A549 (cell line): Measurements from ENCODE around the gene MRTO4.

Experiments used
- CHD4 ChIP-seq: fragments of 200-600 bp; sonication (generic); IDR thresholded peaks from 2 replicates; pipeline ENCODE4 v1.6.1; 2016; ENCODE audit warnings: antibody characterized with exemption, mild to moderate bottlenecking, borderline replicate concordance
- EP300 ChIP-seq, 2 experiments: fragments of >200 bp; sonication (Bioruptor Twin); formaldehyde crosslinking; IDR thresholded peaks; 2 replicates in 1 of 2; 3 replicates in 1 of 2; pipeline ENCODE4 v1.6.1; 2016 to 2017
- SMC3 ChIP-seq: fragments of >200 bp; sonication (Bioruptor Twin); formaldehyde crosslinking; IDR thresholded peaks from 3 replicates; pipeline ENCODE4 v1.6.1; 2018; ENCODE audit warnings: inconsistent platforms
- TF ChIP-seq, protein P1 (sequence below): fragments of 200-600 bp; sonication (generic); IDR thresholded peaks from 2 replicates; pipeline ENCODE4 v1.6.1; 2016; ENCODE audit warnings: antibody characterized with exemption, mild to moderate bottlenecking, moderate library complexity
- TF ChIP-seq, protein P2 (sequence below): fragments of >200 bp; sonication (Bioruptor Twin); formaldehyde crosslinking; IDR thresholded peaks from 3 replicates; pipeline ENCODE4 v1.5.1; 2016

DNA sequence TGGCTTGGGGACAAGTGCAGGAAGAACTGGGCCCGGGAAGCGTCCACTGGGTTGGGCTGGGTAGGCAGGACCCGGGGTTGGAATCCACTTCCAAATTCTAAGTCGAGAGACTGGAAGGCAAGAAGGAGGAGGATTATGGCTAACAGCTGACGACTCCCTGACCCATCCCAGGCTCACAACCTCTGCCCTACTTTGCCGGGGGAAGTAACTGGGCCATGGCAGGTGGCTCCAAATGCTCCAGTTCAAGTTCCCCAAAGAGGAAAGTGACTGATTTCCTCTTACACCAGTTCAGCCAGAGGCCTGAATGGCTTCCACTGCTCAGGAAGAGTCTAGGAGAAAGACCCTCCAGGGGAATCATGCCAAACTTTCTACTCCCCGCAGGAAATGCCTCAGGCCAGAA, 11.7 kb upstream of the MRTO4 start:
- TF ChIP-seq, protein P1, sequence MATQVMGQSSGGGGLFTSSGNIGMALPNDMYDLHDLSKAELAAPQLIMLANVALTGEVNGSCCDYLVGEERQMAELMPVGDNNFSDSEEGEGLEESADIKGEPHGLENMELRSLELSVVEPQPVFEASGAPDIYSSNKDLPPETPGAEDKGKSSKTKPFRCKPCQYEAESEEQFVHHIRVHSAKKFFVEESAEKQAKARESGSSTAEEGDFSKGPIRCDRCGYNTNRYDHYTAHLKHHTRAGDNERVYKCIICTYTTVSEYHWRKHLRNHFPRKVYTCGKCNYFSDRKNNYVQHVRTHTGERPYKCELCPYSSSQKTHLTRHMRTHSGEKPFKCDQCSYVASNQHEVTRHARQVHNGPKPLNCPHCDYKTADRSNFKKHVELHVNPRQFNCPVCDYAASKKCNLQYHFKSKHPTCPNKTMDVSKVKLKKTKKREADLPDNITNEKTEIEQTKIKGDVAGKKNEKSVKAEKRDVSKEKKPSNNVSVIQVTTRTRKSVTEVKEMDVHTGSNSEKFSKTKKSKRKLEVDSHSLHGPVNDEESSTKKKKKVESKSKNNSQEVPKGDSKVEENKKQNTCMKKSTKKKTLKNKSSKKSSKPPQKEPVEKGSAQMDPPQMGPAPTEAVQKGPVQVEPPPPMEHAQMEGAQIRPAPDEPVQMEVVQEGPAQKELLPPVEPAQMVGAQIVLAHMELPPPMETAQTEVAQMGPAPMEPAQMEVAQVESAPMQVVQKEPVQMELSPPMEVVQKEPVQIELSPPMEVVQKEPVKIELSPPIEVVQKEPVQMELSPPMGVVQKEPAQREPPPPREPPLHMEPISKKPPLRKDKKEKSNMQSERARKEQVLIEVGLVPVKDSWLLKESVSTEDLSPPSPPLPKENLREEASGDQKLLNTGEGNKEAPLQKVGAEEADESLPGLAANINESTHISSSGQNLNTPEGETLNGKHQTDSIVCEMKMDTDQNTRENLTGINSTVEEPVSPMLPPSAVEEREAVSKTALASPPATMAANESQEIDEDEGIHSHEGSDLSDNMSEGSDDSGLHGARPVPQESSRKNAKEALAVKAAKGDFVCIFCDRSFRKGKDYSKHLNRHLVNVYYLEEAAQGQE = no peak
- no peak for TF ChIP-seq EP300 (IDR thresholded peaks at IDR 0.05)
- TF ChIP-seq SMC3 = no peak
- no peak for TF ChIP-seq CHD4
- TF ChIP-seq, protein P2, sequence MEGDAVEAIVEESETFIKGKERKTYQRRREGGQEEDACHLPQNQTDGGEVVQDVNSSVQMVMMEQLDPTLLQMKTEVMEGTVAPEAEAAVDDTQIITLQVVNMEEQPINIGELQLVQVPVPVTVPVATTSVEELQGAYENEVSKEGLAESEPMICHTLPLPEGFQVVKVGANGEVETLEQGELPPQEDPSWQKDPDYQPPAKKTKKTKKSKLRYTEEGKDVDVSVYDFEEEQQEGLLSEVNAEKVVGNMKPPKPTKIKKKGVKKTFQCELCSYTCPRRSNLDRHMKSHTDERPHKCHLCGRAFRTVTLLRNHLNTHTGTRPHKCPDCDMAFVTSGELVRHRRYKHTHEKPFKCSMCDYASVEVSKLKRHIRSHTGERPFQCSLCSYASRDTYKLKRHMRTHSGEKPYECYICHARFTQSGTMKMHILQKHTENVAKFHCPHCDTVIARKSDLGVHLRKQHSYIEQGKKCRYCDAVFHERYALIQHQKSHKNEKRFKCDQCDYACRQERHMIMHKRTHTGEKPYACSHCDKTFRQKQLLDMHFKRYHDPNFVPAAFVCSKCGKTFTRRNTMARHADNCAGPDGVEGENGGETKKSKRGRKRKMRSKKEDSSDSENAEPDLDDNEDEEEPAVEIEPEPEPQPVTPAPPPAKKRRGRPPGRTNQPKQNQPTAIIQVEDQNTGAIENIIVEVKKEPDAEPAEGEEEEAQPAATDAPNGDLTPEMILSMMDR = no peak
